GM21737 (cell line): ENCODE measurements around the gene UBA3.

Source experiments
- ATAC-seq: cut with Tn5 transposase; IDR thresholded peaks from one replicate; pipeline ENCODE4 v1.9.1; 2021; ENCODE audit warnings: mild to moderate bottlenecking, moderate library complexity; ENCODE audit not compliant: unreplicated experiment

The UBA3 gene

GRCh38 chr3:69013253-69014021 lies 66.7 kb downstream of the UBA3 start, which contains the start of gene EOGT:
Gene EOGT (minus strand): TSS chr3:69013684. CDS start chr3:69009846, 3,838 bp downstream.
- ATAC-seq: peak; percentile 81

- peak; percentile 44 for ATAC-seq
Measured at GRCh38 chr3:69012800-69013252, 67.3 kb downstream of the UBA3 start.

- no peak for ATAC-seq
Measured at GRCh38 chr3:69012100-69012799, 67.9 kb downstream of the UBA3 start.

GRCh38 chr3:69011096-69011730 lies 69.0 kb downstream of the UBA3 start:
- no peak for ATAC-seq

GRCh38 chr3:69009559-69010410 lies 70.4 kb downstream of the UBA3 start:
- no peak for ATAC-seq

GRCh38 chr3:69008980-69009379 lies 71.2 kb downstream of the UBA3 start:
- no peak for ATAC-seq

- no peak for ATAC-seq
Measured at GRCh38 chr3:69005791-69006482, 74.2 kb downstream of the UBA3 start.

- no peak for ATAC-seq
Measured at GRCh38 chr3:69005071-69005790, 74.9 kb downstream of the UBA3 start.
